Measurements from ENCODE around the gene MACROH2A1.

- TF ChIP-seq CTCF (IDR thresholded peaks at IDR 0.05) (no peak), POLR2A (IDR thresholded peaks at IDR 0.05) (no peak)
Measured at GRCh38 chr5:135287551-135287950, 111.5 kb downstream of the MACROH2A1 start.
